Adrenal gland (tissue), 5 donors: ENCODE data around the gene IMPG2.

ENCODE experiments used
- POLR2A ChIP-seq, 2 donors: fragments of 450-650 bp; IDR thresholded peaks; one replicate each; pipeline ENCODE4 v1.6.1; 2017; ENCODE audit warnings: antibody characterized with exemption in 2 of 2, mild to moderate bottlenecking in 2 of 2, moderate library complexity in 1 of 2
- TF ChIP-seq, protein P1 (sequence below), 6 experiments: fragments of 450-650 bp in 4 of 6; fragments of 200-600 bp in 2 of 6; sonication (generic) in 1 of 6; IDR thresholded peaks; 1 replicate in 5 of 6; 2 replicates in 1 of 6; pipeline versions ENCODE4 v1.5.1 to v1.8.0; 2016 to 2021; ENCODE audit warnings: antibody characterized with exemption in 6 of 6, mild to moderate bottlenecking in 2 of 6, moderate library complexity in 1 of 6
- donor health status: DM: no; HTN: no; CAD: no.

DNA sequence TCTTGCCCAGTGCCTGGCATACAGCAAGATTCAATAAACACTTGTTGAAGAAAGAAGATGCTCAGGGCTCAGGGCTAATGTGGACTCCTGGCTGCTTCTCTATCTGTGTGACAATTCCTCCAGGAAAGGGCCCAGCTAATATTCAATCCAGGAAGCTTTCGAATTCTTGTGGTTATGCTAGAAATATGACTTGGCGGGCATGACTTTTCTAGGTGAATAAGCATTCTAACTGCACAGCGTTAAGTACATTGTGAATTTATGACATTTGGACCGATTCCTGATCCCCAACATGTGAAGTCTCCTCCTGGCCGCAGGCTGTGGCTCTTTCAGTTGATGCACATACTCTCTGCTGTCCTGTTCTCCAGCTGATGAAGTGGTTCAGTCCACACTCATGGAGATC, 117.0 kb downstream of the IMPG2 start:
- TF ChIP-seq, protein P1, sequence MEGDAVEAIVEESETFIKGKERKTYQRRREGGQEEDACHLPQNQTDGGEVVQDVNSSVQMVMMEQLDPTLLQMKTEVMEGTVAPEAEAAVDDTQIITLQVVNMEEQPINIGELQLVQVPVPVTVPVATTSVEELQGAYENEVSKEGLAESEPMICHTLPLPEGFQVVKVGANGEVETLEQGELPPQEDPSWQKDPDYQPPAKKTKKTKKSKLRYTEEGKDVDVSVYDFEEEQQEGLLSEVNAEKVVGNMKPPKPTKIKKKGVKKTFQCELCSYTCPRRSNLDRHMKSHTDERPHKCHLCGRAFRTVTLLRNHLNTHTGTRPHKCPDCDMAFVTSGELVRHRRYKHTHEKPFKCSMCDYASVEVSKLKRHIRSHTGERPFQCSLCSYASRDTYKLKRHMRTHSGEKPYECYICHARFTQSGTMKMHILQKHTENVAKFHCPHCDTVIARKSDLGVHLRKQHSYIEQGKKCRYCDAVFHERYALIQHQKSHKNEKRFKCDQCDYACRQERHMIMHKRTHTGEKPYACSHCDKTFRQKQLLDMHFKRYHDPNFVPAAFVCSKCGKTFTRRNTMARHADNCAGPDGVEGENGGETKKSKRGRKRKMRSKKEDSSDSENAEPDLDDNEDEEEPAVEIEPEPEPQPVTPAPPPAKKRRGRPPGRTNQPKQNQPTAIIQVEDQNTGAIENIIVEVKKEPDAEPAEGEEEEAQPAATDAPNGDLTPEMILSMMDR (IDR thresholded peaks at IDR 0.05), result no peak
- no peak for TF ChIP-seq POLR2A (IDR thresholded peaks at IDR 0.05)
